GM21526 (cell line): ENCODE results near the gene CNDP1.
A peak's percentile ranks its signal among the peaks of the same experiment; 100 is the strongest.

Source experiments
- ATAC-seq: cut with Tn5 transposase; IDR thresholded peaks from one replicate; pipeline ENCODE4 v1.9.1; 2021; ENCODE audit warnings: moderate library complexity; ENCODE audit not compliant: unreplicated experiment, low FRiP score

CNDP1 gene

DNA sequence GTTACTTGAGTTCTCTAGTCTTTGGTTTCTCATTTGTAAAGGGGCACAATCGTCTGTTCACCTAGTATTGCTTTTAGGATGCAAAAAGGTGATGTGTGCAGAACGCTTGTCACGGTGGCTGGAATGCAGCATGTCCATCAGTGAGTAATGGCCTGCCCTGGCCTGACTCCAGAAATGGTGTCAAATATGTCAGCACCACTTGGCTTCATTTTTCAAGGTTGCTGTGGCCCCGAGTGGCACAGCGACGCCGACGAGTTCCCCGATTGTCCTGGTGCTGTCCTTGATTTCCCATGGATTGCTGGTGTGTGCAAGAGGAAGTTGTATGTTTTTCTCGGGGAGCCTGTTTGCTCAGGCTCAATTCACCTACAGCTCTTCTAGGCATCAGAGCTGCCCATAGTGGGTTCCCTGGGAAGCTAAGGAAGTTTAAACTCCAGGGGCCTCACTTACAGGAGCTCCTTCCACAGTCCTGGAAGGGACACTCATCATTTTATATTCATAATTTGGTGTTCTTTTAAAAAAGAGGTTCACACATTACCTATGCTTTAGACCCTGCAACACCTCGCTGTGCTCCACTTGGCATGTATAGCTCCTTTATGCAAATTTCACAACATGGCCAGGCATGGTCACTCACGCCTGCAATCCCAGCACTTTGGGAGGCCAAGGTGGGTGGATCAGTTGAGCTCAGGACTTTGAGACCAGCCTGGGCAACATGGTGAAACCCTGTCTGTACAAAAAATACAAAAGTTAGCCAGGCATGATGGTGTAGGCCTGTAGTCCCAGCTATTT is 37.8 kb downstream of the CNDP1 start:
- ATAC-seq, result no peak

DNA sequence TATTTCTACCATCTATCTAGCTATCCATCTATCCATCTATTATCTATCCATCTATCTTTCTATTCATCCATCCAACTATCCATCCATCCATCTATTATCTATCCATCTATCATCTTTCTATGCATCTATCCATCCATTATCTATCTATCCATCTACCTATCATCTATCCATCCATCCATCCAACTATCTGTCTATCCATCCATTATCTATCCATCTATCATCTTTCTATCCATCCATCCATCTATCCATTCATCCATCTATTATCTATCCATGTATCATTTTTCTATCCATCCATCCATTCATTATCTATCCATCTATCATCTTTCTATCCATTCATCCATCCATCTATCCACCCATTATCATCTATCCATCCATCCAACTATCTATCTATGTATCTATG is 38.8 kb downstream of the CNDP1 start:
- no peak for ATAC-seq

DNA sequence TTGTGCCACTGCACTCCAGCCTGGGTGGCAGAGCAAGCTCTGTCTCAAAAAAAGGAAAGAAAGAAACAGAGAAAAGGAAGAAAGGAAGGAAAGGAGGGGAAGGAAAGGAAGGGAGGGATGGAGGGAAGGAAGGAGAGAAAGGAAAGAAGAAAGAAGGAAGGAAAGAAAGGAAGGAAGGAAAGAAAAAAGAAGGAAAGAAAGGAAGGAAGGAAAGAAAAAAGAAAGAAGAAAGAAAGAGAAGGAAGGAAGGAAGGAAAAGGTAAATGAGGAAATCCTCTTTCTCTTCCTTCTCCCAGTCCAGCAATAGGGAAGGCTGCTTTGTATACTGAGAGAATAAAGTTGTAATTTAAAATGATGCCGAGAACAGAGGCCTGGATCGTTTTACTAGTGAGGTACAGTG is 40.6 kb downstream of the CNDP1 start:
- ATAC-seq, result no peak

DNA sequence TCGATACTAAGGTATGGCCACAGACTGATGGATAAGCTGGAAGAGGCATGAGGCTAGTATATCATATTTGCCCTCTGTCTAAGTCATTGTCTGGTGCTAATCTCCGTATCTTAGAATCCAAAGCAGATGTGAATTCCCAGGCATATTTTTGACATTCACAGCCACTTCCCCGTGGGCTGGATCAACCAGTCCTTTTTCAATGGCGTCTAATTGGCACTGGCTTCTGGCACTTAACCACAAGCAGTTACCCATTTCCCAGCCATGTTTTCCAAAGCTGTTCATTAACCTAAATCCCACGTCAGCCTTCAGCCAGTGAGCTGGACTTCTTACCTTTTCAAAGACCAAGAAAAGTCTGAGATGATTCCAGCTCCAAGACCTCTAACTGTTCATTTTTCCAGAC is 42.7 kb downstream of the CNDP1 start:
- no peak for ATAC-seq

DNA sequence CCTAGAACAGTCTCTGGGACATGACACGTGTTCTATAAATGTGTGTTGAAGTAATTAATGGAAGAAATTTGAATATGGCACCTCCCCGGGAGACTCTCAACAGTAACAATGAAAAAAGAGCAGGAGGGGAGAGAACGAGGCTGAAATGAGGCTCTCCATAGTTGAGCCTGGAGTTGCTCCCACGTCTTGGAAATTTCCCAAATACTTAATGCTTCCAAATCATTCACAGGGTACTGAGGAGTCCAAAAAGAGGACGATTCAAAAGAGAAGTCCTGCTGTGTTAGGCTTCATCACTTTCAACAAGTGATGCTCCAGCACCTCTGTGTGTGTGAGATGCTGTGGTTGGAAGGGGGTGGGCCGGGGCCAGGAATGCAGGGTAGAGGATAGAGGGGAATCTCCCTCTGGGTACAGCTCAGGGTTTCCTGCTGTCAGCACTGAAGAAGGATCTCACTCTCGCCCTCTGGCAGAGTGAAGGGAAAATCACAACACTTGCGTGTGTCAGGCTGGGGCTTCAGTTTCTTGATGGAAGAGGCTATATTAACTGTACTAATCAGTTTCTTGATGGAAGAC is 45.3 kb downstream of the CNDP1 start:
- no peak for ATAC-seq

DNA sequence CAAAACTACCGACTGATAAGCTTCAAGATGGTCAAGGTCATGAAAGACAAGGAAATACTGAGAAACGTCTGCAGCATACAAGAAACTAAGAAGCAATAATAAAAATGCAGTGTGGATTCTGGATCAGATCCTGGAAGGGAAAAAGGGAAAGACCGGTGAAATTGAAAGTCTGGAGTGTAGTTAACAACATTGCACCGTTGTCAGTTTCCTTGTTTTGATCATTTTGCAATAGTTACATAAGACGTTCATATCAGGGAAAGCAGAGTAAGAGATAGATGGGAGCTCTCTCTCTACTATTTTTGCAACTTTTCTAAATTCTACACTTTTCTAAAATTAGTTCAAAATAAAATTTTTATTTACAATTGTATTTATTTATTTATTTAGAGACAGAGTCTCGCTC is 48.3 kb downstream of the CNDP1 start:
- ATAC-seq, result no peak

DNA sequence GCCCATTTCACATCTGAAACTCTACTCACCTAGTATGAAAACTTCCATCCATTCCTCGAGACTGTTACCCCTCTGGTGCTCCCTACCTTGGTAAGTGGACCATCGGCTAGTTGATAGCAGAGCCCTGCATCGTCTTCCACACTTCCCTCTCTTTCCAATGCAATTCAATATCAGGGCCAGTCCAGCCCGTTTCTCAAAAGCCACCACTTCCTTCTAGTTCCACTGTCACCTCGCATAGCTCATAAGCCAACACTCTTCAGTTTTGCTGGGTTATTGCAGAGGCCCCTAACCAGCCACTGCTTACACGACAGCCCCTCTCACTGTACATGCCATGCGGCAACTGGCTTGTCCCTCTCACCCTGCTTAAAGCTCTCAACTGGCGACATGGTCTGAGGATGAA is 53.1 kb downstream of the CNDP1 start:
- no peak for ATAC-seq

DNA sequence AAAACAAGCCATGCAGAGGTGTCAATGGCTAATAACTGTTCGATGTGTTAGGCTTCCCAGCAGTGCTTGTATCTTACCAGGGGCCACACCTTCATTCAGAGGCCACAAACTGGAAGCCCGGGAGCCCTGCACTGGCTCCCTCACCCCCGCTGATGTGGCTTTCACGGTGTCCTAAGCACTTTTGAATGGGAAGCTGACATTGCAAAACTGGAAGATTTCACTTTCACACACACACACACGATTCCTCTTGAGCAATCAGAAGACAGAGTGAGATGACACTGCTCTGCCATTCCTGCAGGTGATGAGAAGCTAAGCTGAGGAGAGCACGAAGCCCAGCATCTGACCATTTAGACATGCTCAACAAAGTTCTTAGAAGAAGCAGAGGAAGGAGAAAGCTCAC is 54.7 kb downstream of the CNDP1 start:
- no peak for ATAC-seq

DNA sequence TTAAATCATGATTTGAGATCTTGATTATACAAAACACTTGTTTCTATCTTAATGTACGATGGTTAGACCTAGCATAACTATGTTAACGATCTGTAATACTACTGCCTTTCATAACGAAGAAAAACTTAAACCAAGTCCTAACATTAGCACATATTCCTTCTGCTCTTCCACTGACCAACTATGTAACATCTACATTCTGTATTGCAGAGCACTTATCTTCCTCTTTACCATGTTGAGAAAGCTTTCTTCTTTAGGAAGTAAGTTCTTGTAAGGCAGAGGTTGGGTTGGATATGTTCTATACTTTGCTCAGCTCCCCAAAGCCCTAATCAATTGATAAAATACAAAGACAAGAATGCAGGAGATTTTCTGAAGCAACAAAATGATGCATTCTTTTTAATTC is 55.5 kb downstream of the CNDP1 start:
- no peak for ATAC-seq

DNA sequence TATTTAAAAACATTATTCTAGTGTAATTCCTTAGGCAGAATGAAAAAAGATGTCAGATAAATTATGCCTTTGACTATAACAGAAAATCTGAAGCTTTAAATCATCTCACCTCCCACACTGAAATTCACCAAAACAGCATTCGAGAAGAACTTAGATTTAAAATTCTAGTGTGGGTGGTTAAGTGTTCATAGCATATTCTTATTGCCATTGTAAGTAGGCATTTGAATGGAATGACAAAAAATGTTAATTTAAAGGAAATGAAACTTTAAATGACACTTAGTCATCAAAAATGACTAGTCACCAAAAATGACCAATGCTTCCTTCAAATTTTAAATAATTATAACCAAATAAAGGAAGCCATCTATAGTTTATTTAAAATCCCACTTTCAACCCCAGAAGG is 56.4 kb downstream of the CNDP1 start:
- ATAC-seq, result no peak

DNA sequence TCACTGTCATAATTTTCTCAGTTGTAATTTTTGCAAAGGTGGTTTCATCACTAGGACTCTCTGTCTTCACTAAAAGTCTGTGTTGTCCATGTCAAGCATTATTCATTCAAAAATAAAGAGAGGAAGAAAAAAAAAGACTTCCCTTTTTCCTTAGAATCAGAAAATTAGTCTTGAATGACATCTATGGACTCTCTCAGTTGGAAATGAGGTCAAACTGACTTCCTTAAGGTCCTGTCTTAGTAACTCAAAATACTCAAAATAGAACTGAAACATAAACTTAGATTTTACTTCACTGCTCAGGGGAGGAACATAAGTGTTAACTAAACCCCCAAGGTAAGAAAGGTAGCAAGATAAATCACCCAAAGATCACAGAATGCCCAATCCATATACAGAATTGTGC is 61.1 kb downstream of the CNDP1 start:
- ATAC-seq, result no peak

DNA sequence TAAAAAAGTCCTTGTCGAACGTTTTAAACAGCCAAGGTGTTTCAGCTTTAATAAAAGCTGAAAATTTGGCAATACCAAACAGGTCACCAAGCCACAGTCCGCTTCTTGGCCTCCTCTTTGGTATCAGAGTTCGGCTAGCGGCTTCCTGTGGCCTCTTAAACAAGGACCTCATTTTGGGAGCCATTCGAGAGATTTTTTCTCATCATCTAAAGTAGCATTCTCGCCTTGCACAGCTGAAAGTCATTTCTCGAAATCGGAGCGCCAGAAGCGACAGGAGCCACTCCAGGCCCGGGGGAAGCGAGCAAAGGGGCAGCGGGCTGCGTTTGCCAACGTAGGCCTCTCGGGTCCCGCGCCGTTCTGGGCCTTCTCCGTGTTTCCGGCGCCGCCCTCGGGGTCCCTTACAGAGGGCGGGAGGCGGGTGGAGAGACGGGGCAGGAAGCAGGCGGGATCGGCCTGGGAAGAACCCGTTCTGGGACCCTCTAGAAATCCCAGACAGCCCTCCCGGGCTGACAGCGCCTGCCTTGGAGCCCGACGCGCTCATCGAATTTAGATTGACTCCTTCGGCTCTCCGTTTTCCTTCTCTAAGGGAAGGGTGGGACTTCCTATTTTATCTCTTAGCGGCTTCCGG is 62.8 kb downstream of the CNDP1 start:
- ATAC-seq, result peak; percentile 34

DNA sequence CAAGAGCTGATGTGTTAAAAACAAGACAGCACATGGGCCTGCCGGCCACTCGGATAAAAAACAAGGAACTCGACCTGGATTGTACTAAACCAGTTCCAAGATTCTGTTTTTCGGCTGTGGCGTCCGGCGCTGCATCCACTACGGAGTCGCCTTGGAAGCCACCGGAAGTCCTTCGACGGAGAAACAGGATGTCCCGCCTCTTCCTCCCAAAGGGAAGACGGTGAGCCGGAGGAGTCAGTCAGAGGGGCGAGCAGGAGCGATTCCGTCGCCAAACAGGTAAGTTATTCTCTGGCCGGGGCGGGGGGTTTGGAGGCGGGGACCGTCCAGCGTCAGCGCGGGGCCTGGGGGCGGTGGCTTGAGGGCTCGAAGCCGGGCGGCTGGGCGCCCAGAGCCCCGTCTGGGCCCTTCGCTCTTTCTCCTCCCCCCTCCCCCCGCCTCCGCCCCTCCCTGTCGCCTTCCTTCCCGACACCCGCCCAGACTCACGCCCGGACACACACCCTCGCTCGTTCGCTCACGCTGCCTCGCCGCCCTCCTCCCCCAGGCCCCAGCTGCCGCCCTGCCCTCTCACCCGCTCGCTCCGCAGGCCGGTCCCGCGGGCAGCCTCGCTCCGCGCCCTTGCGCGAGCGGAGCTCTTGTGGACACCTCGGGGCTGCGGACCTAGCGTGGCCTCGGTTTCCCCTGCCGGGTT is 63.5 kb downstream of the CNDP1 start, which contains the start of gene ZNF407:
Gene ZNF407, plus strand, starts transcription at position 209 of the 688 bp plus-strand sequence. CDS start 33,150 bp downstream, outside the sequence.
- ATAC-seq, result peak; percentile 67

DNA sequence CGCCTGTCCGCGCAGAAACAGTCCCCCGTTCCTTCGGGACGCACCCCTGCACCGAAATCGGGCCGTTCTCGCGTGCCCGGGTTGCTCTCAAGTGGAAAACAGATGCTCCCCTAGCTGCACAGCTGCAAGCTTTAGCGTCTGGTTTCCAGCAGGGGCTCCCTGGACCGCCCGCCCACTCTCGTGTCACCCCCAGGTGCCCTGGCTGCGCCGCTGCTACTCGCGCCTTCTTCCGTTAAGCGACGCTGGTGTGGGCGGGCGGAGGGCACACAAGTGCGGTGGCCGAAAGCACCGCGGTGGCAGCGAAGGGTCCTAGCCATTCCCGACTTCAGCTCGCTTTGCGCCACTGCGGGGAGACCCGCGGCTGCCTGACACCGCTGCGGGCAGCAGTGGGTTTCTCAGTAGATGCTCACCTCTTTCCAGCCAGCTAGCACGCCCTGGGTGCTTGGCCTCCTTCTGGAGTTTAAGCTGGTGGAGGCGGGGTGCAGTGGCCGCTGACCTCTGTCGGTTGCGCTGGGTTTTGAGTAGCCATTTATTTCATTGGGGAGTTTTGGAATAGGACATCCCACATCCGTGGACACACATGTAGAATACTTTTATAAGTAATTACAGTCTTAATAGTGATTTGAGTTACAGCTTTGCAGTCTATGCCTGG is 64.2 kb downstream of the CNDP1 start:
- ATAC-seq, result peak; percentile 63

DNA sequence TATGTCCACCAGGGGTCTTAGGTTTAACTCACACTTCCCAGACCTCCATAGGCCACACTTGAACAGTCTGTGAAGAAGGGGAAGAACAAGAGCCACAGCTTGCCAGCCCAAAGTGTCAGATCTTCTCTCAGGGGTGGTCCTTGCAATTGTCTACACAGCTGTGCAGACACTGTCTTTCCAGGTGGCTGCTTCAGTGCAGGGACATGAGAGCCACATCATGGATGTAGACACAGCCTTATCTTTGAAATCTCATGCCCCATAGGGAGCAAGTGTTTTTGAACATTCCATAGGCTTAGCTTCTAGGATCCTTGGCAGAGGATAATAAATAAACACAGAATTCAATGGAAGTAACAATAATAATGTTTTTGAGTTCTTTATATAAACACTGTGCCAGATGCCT is 70.1 kb downstream of the CNDP1 start:
- no peak for ATAC-seq

DNA sequence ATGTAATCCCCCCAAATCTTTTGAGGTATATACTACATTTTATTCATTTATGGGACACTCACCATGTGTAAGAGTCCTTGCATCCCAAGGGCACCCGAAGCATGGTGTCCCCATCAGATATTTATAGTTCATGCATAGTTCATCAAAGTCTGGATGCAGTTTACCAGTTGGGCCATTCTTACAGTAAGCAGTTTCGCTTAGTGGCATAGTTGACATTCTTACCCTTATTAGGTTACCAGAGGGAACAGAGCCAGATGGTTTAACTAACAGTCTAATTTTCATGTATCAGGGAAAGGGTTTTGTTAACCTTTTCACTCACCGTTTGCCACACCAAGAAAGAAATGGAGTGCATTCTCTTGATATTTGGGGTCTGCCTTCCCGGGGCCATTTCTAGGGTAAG is 70.5 kb downstream of the CNDP1 start:
- no peak for ATAC-seq

DNA sequence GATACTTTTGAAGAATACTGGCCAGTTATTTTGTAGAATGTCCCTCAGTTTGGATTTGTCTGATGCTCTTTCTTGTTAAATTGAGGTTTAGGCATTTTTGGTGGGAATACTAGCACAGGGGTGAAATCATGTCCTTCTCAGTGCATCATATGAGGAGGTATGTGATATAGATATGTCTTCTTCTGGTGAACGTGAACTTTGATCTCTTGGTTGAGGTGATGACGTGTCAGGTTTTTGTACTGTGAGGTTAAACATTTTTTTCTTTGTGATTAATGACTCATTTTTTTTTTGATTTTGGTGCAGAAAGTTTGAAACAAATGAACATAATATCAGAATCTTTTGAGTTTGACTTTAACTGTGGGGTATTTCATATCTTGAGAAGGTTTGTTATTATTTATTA is 74.4 kb downstream of the CNDP1 start:
- ATAC-seq, result no peak

DNA sequence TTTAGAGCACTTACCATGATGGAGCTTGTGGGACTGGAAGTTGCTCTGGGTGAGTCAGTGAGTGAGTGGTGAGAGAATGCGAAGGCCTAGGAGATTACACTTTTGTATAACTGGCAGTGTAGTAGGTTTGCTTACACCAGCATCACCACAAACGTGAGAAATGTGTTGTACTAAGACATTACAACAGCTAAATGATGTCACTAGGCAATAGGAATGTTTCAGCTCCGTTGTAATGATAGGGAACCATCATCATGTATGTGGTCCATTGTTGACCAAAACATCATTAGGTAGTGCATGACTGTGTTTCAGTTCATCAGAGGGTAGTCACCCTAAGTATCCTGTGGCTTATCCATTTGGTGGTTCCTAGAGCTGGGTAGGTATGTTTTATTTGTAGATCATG is 75.2 kb downstream of the CNDP1 start:
- no peak for ATAC-seq

DNA sequence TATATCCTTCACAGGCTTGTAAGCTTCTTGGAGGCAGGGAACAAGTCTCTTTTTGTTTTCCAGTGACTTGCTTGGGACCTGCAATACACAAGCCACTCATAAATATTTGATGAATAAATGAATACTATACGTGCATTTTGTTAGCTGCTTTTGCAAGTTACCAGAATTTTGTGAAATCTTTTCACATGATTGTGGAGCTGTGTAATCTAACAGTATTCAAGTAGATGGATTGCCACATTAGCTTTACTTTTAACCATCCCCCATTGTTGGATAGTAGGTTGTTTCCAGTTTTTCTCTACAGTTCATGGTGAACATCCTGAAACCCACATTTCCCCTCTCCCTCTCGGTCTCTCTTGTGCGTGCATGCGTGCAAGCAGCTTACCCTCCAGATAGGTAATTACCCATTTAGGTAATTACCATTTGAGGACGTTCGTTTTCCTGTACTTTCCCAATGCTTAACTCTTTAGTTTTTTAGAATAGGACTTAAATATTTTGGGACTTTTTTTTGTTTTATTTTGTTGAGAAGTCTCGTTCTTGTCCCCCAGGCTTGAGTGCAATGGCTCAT is 75.8 kb downstream of the CNDP1 start:
- no peak for ATAC-seq

DNA sequence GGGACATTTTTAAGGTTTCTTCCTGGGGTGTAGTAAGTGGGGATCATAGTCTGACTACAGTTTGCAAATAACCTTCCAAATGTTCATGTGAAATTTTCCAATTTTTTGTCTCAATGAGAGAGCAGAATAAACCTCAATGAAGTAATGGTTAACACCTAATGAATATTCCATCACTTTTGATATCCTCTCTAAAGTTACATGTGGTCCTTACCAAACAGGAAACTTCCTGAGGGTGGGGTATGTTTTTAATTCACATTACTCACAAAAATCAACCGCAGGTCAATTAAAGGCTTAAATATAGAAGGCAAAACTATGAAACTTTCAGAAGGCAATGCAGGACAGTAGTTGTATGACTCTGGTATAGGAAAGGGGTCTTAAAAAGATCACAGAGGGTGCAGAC is 76.6 kb downstream of the CNDP1 start:
- ATAC-seq, result no peak

DNA sequence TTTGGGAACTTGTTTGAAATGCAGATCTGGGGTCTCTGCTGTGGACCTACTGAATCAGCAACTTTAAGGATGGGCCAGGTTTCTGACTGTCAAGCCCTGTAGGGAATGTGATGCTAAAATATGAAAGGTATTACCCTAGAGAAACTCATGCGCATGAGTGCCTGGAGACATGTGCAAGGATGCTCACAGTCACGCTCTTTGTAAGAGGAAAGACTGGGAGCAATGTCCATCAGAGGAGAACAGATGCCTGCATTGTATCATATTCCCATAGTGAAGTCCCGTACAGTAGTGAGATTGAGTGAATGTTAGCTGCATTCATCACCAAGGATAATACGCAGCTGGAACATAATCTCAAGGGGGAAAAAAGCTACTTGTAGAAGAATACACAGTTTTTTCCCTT is 77.5 kb downstream of the CNDP1 start:
- no peak for ATAC-seq
